Activated gamma-delta T cell treated with anti-CD3 and anti-CD28 coated beads, Interleukin-2, amount 50 U/mL, for 16 hours (primary cell): ENCODE results near the gene TMEM178A.
"Not testable (repeated sequence)": the region's sequence is repeated elsewhere in the genome, so short reads cannot be mapped to it uniquely, and the experiment has no call there.

Experiments
- DNase-seq: peaks from one replicate; pipeline ENCODE4 v3.0.0-alpha.2; 2020; ENCODE audit warnings: low read depth

TMEM178A gene

GRCh38 chr2:39648580-39648979 lies 17.1 kb upstream of the TMEM178A start:
- DNase-seq: no peak

- DNase-seq: no peak
Observed at GRCh38 chr2:39649511-39649910, 16.2 kb upstream of the TMEM178A start.

GRCh38 chr2:39650468-39650867 lies 15.2 kb upstream of the TMEM178A start:
- no peak for DNase-seq

- not testable (repeated sequence) for DNase-seq
Observed at GRCh38 chr2:39656215-39656614, 9.5 kb upstream of the TMEM178A start.

DNA sequence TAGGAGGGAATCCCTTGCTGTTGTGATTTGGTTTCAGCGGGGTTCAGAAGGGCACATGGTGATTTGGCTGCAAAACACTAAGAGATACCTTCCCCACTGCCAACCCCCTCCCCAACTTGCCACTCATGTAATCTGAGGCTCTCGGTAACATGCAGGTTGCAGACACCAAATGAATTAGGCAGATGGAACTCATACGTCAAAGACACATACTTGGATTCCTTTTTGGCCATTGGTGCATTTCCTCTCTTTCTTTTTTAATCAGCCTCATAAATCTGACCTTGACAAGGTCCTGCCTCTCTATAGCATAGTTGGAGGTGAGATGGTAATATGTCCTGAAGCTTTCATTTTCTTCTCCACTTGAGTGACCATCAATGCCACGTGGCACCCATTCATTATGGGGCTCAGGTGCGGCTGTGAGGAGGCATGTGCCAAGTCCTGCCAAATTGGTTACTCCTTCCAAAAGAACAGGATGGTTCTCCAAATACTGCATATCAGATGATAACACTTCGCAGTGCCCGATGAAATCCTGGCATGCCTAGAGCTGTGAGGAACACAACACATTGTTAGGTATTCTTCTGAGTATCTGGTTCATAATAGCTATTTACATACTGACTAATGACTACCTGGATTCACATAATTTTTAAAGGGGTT lies 8.3 kb upstream of the TMEM178A start:
- no peak for DNase-seq

- DNase-seq: no peak
Observed at GRCh38 chr2:39658371-39658770, 7.3 kb upstream of the TMEM178A start.

DNA sequence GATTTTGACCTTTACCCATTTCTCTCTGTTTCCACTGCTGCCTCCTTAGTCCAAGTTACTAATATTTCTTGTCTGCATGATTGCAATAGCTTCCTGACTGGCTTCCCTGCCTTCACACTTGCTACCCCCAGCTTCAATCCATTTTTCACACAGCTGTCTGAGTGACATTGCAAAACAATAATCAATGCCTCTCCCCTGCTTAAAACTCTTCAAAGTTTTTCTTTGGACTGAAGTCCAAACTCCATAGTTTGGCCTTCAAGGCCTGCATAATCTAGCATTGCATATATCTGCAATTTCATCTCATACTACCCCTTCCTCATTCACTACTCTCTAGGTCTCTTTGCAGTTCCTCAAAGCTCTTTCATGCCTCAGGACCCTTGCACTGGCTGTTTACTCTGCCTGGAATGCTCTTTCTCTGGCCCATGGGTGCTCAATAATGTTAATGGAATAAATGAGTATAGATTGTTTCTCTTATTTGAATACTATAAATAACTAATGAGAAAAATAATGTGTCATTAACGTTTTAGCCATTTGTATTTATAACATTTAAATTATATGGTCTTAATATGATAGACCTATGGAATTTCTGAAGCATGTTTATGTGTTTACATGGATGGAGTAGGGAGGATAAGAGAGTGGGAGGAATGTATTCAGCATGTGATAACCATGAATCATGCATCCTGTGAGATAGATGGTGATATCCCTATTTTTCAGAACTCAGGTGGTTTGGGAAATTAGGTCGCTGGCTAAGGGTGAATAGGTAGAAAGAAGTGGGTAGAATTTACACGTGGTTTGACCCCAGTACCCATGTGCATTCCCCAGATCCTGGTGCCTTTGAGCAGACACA lies 5.7 kb upstream of the TMEM178A start:
- no peak for DNase-seq

- no peak for DNase-seq
Observed at GRCh38 chr2:39660612-39661236, 5.0 kb upstream of the TMEM178A start.

- DNase-seq: no peak
Observed at GRCh38 chr2:39661826-39662225, 3.9 kb upstream of the TMEM178A start.

DNA sequence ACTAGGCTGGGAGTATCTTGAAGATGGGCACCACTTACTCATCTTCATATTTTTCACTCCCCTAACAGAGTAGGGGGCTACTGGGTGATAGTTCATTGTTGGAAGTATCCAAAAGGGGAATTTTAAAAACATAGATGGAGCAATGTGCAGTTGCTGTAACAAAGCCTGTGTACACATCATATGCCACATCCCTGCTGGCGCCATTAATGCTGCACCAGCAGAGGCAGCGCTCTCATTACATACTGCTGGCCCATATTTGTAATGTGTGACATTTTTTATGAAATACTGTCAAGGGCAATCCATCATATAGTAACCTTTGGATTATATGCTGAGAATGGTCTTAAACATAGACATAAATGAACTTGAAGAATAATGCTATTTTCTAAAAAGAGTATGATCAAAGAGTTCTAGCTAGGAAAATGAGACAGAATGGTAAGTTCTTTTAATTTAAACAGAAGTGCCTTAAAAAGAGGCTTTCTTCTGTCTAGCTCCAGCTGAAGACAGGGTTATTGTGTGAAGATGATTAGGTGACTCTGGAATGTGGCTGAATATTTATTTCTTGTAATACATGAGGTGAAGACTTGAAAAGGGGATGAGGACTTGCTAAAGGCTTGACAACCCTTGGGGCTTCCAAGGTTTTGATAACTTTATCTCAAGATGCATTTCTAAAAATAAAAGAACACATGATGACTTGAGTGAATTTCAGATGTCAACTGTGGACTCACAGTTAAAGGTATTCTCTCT lies 2.4 kb upstream of the TMEM178A start:
- DNase-seq: no peak

DNA sequence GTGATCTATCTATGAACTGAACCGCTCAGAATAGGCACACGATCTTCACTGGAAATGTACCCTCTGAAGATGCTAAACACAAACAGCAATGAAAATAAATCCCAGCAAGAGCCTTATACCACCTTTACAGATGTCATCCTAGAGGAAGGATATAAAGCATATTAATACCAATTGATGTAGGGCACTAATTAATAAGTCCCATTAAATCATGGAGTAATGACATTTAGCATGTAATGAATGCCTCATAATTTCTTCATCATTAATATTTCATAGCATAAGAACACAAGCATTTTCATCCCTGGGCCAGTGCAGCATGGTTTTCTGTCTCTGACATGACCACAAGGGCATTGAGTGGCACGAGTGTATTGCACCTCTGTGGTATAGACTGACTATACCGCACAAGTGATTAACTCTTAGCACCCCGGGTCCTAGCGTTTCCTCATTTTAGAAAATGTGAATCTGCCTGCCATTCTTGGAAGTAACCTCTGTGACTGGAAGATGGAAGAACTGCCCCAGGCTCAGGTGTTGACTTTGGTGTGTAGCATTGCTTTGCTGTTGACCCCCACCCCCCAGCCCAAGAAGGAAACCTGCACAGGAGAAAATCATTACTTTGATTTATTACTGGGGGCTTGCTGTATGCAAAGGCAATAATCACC lies 1.4 kb upstream of the TMEM178A start:
- DNase-seq: no peak

GRCh38 chr2:39664888-39665591 lies 677 bp upstream of the TMEM178A start:
- DNase-seq: no peak

DNA sequence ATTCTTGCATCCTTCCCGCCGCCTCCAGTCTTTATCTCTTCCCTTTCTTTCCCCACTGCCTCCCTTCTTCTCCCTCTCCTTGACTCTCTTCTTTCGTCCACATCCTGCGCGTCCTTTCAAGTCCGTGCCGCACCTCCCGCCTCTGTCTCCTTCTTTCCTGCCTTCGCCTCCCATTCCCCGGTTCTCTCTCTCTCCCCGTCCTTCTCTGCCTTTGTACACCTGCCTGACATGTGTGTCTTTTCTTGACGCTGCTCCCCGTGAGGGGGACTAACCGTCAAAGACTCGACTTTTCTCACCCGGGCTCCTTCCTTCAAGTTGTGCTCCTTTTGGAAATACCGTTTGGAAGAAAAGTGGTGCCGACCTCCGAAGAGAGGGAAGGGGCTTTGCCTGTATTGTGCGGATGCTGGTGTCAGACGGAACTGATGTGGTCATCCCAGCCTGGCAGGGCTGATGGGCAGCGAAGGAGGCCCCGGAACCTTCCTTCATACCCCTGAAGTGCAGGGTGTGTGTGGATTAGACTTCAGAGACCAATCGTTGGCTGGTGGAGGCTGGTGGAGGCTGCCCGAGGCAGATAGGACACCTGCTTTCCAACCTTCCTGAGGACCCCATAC lies 879 bp downstream of the TMEM178A start:
- no peak for DNase-seq

DNA sequence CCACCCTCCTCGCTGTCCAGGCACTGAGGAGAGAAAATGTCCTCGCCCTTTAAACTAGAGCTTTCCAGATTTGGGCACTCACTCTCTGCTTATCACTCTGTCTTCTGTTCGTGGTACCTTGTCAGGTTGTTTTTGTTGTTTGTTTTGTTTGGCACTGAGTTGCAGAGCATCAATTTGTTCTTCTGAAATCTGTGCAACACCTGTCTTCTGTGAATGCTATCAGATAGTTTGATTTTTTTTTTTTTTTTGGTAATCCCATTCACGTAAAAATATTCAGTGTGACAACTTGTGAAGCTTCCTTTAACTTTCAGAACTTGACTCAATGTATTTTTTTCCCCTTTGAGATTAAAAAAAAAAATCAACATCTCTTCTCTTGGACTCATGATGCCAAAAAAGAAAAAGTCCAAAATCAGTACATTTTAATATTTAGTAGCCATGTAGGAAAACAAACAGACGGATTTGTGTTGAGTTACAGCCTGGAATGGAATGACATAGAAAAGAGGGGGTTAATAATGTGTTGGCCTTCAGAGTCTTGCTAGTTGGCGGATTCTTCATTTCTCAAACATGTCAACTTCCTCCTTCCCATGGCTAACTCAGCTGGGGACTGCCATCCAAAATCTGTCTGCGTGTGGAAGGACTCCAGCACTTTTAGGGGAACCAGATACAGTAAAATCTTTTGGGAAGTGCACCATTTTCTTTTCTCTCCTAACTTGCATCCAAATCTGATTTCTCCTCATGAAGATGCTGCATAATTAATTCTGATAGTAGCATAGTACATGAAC lies 1.6 kb downstream of the TMEM178A start:
- no peak for DNase-seq

- DNase-seq: no peak
Observed at GRCh38 chr2:39667886-39668276, 2.2 kb downstream of the TMEM178A start.

GRCh38 chr2:39668576-39669080 lies 2.9 kb downstream of the TMEM178A start:
- no peak for DNase-seq

DNA sequence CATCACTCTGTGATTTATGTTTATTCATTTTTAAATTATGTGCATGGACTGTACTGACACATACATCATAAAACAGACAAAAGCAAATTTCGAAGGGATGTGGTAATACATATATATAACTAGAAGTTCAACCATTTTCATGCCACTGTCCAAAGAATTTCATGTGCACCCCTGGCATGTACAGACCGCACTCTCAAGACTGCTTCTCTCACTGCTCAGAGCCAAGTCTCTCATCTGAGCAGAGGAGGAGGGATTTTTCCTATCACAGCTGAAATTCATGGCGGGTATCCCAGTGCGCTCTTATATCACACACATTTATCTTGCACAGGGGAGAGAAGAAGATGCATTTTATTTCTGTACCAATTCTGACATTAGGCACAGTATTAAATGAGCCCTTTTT lies 5.9 kb downstream of the TMEM178A start:
- no peak for DNase-seq

- DNase-seq: no peak
Observed at GRCh38 chr2:39673018-39673417, 7.3 kb downstream of the TMEM178A start.

- DNase-seq: no peak
Observed at GRCh38 chr2:39676342-39676741, 10.6 kb downstream of the TMEM178A start.

DNA sequence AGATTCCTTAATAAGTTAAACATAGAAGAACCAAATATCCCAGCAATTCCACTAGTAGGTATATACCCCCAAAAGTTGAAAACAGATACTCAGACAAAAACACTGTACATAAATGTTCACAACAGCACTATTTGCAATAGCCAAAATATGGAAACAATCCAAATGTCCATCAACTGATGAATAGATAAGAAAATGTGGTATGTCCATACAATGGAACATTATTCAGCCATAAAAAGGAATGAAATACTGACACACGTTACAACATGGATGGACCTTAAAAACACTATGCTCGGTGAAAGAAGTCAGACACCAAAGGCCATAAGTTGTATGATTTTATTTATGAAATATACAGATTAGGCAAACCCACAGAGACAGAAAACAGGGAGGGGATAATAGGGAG lies 12.5 kb downstream of the TMEM178A start:
- DNase-seq: no peak
